HG02852 (cell line): ENCODE measurements around the gene GPR137.
"Not testable (repeated sequence)": the region's sequence is repeated elsewhere in the genome, so short reads cannot be mapped to it uniquely, and the experiment has no call there.

Experiments used
- ATAC-seq: cut with Tn5 transposase; IDR thresholded peaks from one replicate; pipeline ENCODE4 v1.9.1; 2021; ENCODE audit warnings: mild to moderate bottlenecking, moderate library complexity; ENCODE audit not compliant: unreplicated experiment

Gene GPR137

DNA sequence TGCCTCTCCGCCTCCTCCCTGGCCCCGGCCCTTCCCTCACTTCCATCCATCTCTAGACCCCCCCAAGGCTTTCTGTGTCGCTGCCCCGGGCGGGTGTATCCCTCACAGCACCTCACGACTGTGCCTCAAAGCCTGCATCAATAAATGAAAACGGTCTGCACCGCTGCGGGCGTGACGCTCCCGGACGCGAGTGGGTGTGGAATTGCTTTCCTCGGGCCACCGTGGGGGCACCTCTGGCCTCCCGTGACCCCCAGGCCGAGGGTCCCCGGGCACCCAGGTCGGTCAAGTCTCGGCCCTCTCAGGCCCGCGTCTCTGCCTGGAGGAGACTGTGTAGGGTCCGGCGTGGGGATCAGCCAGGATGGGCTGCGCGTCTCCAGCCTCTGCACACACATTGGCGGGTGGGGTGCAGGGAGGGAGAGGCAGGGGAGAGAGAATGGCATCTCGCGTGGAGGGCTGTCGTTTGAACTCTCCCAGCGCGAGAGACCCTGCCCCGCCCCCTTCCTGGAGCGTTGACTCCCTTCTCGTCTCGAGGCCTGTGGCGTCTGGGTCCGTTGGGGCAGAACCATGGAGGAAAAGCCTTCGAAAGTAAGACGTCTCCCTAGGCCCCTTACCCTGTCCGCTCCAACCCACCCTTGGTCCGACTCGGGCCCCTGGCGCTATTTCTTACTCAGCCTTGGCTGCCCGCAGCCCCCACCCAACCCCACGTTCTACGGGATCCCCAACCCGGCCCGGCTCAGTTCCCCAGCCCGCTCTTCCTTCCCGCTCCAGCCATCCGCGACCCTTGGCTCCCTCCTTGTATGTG lies 14.4 kb downstream of the GPR137 start, which contains the start of gene CATSPERZ:
CATSPERZ (plus strand) TSS at position 512 of the 802 bp plus-strand sequence; CDS start at position 565, 53 bp downstream.
- ATAC-seq = no peak

DNA sequence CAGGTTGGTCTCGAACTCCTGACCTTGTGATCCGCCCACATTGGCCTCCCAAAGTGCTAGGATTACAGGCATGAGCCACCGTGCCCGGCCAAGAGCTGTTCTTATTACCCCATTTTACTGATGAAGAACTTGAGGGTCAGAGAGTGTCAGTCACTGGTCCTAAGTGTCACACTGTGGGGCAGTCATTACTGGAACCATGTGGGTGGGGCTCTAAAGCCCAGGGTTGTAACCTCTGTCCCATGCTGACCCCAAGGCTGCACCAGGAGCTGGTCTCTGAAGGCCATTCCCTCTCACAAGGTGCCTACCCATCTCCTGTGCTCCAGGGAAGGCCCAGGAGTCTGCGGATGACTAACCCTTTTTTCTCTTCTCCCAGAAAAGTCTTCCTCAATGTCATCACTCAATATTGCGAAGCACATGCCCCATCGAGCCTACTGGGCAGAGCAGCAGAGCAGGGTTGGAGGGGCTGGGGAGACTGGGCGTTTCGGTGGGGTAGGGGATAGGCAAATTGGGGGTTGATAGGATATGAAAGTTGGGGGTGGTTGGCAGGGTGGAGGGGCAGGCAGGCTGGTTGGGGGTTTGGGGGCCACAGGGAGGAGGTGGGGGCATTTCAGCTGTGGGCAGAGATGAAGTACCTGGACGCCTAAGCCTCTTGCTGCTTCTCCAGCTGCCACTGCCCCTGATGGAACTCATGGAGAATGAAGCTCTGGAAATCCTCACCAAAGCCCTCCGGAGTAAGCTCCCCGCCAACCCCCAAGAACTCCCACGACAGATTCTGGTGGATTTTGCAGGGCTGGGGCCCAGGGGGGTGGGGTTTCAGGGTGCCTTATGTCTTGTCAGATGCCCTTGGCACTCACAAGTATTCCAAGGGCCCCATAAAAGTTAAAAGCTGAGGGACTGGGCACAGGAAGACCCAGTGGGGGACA lies 17.7 kb downstream of the GPR137 start:
- no peak for ATAC-seq

DNA sequence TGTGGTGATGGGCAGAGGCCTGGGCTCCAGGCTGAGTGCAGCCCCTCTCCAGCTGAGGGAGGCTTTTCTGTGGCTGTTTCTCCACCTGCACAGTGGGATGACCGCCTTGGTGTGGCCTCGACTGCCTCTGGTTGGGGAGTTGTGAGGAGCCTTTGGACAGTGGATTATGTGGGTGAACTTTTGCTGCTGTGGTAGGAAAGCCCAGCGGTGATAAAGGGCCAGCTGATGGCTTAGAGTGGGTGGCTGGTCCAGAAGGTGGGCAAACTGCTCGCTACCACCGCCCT lies 18.3 kb downstream of the GPR137 start:
- no peak for ATAC-seq

DNA sequence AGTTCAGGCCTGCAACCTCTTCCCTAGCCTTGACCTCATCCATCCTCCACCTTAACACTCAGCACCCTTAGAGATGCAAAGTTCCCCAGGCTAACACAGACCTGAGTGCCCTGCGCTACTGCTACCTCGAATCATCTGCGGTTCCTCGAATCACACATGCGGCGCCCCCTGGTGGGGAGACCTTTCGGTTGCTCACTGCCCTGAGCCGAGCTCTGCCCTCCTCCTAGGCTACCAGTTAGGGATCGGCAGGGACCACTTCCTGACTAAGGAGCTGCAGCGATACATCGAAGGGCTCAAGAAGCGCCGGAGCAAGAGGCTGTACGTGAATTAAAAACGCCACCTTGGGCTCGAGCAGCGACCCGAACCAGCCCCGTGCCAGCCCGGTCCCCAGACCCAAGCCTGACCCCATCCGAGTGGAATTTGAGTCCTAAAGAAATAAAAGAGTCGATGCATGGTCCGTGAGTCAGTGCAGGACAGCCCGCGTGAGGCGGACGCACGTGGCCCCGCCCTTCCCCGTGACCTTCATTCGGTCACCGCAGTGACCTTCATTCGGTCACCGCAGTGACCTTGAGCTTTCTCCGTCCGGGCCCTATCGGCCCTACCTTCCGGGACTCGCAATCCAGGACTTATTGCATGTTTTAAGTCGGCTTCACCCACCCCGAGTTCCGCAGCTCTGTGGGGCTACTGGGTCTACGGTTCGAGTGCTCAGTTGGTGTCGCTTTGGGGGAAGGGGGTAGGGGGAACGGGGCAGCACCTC lies 18.8 kb downstream of the GPR137 start:
- ATAC-seq = peak; percentile 35

DNA sequence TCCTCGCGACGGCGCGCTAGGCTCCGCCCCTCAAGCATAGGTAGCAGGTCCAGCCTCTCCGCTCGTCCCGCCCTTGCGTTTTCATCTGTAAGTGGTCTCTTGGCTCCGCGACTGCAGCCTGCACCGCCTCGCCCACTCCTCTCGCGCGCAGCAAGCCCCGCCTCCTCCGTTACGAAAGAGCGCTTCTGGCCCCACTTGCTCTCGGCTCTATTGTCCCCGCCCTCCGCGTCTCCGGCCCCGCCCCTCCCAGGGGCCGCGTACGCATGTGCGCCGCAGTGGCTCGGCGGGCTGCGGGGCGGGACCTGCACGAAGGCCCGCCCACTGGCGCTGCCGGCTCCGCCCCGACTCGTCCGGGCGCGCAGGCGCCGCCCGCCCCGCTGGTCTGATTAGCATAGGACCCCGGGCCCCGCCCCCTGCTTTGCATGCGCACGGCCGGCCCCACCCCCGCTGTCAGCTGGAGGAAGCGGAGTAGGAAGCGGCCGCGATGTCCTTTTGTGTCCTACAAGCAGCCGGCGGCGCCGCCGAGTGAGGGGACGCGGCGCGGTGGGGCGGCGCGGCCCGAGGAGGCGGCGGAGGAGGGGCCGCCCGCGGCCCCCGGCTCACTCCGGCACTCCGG lies 19.5 kb downstream of the GPR137 start, which contains the start of gene ESRRA:
ESRRA (plus strand) TSS at position 450 of the 616 bp plus-strand sequence. CDS start 1,656 bp downstream, outside the sequence.
- ATAC-seq = peak; percentile 54

DNA sequence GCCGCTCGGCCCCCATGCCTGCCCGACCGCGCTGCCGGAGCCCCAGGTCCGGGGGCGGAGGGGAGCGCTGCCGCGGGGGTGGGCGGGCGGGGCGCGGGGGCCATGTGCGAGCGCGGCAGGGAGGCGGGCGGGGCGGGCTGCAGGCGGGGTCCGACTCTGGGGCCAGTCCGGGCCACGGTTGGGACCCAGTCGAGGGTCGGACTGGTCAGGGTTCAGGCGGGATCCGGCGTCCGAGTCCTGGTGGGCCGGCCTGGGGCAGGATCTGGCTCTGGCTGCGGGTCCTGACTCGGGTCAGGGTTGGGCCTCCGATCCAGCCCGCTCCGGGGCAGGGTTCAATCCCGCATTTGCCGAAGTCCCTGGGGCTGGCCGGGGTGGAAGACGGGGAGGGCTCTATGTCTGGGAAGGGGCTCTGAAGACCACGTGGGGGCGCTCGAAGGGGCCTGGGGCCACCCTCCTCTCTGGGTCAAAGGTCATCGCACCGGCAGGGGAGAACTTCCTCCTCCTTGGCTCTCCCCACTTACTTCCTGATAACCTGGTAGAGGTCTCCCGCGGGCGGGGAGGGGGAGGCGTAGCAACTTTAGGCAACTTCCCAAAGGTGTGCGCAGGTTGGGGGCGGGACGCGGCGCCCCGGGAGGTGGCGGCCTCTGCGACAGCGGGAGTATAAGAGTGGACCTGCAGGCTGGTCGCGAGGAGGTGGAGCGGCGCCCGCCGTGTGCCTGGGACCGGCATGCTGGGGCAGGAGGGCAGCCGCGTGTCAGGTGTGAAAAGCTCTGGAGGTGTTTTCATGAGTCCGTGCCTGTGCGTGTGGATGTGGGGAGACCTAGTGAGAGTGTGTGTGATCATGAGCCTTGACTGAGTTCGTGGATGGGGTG lies 20.3 kb downstream of the GPR137 start:
- ATAC-seq = peak; percentile 26

DNA sequence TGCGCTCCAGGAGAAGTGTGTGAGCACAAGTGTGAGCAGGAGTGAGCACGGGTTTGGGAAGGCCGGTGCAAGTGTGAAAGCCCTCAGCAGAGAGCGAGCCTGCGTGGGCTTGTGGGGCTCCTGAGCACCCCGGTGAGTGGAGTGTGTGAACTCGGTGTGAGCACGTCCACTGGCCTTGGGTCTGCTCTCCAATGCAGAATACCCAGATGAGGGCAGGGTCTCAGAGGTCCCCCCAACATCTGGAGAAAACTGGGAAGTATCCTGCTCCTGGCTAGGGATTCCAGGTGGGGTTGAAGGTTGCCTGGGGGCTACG lies 20.9 kb downstream of the GPR137 start:
- ATAC-seq = no peak

DNA sequence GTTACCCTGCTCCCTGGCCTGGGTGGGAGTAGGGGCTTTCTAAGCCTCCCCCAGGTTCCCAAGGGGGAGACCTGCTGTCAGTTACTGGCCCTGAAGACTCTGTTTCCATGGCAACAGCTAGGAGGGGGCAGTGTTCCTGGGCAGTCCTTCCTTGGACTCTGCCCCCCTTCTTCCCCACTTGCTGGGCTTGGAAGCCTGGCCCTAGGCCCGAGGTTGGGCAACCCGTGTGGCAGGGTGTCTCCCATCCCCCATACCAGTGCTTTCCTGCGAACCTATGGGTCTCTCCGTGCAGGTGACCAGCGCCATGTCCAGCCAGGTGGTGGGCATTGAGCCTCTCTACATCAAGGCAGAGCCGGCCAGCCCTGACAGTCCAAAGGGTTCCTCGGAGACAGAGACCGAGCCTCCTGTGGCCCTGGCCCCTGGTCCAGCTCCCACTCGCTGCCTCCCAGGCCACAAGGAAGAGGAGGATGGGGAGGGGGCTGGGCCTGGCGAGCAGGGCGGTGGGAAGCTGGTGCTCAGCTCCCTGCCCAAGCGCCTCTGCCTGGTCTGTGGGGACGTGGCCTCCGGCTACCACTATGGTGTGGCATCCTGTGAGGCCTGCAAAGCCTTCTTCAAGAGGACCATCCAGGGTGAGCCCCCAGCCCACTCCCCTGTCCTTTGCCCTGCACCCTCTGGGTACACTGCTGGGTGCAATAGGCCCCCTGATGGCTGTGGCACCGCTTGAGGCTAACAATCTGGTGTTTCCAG lies 21.4 kb downstream of the GPR137 start:
- no peak for ATAC-seq

DNA sequence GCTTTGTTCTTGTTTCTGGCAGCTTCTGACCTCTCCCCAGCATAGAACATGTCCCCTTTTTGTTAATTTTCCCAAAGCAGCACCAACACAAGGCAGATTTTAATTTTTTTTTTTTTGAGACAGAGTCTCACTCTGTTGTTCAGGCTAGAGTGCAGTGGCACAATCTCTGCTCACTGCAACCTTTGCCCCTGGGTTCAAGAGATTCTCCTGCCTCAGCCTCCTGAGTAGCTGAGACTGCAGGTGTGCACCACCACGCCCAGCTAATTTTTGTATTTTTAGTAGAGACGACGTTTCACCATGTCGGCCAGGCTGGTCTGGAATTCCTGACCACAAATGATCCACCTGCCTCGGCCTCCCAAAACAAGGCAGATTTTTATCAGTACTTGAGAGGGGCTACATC lies 22.1 kb downstream of the GPR137 start:
- not testable (repeated sequence) for ATAC-seq

DNA sequence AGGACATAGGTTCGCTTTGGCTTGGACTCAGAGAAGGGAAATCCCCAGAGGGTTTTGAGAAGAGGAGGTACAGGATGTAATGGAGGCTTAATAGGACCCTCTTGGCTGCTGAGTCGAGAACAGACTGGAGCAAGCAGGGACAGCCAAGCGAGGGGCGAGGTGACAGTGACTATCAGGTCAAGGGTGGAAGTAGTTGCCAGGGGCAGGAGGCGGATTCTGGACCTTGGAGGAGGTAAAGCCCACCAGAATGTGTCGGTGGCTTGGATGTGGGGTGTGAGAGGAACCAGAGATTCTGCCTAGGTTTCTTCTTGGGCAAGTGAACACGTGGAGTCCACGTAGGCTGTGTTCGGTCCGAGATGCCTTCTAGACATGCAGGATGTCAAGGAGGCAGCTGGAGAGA lies 27.3 kb downstream of the GPR137 start:
- no peak for ATAC-seq

DNA sequence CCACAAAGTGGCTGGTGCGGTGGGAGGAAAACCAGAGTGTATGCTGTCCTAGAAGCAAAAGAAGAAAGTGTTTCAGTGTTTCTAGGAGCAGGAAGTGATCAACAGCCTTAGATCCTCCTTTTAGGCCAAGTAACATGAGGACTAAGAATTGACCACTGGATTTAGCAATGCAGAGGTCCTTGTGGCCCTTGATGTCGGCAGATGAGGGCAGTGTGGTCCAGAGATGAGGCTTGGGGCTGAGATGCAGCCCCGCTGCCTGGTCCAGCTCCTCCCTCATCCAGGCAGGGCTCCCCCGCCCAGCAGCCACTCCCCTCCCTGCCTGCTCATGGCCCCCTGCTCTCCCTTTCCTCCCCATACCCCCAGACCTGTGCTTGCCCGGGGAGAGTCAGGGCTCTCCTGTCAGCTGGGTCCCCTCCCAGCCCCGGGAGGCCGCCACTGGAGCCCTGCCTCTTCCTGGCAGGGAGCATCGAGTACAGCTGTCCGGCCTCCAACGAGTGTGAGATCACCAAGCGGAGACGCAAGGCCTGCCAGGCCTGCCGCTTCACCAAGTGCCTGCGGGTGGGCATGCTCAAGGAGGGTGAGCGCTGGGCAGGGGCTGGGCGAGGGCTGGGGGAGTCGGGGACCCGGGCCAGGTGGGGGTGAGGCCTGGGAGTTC lies 28.0 kb downstream of the GPR137 start:
- no peak for ATAC-seq

DNA sequence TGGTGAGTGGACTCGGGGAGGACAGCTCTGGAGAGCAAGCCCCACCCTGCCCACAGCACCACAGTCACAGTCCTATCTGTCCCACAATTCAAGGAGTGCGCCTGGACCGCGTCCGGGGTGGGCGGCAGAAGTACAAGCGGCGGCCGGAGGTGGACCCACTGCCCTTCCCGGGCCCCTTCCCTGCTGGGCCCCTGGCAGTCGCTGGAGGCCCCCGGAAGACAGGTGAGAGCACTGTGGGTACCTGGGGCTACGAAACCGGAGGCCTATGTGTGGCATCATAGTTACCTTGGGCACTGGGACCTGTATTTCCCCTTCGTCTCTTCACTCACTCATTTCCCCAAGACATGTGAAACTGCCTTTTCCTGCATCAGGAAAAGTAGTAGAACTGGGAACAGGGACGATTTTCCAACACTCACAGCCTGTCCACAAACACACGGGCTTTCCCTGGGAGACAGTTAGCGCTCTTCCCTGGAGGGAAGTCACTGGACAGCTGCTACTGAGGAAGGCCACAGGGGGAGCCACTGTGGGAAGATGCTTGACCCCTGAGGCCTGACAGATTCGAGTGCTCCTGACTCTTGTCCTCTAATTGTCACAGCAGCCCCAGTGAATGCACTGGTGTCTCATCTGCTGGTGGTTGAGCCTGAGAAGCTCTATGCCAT lies 28.6 kb downstream of the GPR137 start:
- ATAC-seq = no peak

DNA sequence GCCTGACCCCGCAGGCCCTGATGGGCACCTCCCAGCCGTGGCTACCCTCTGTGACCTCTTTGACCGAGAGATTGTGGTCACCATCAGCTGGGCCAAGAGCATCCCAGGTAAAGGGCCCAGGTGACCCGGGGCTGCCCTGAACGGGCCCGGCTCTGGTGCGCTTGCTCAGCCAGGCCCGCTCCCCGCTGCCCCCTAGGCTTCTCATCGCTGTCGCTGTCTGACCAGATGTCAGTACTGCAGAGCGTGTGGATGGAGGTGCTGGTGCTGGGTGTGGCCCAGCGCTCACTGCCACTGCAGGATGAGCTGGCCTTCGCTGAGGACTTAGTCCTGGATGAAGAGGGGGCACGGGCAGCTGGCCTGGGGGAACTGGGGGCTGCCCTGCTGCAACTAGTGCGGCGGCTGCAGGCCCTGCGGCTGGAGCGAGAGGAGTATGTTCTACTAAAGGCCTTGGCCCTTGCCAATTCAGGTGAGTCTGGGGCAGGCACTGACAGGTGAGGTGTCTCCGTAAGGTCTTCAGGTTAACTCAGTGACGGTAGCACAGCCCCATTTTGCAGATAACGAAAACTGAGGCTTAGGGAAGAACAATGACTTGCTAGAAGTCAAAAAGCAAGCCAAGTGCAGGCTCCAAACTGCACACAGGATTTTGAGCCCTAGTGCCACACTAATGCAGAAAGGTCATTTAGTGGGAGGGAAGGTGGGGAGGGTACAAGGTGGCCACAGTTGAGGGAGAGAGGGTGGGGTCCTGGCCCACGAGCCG lies 29.3 kb downstream of the GPR137 start:
- no peak for ATAC-seq

DNA sequence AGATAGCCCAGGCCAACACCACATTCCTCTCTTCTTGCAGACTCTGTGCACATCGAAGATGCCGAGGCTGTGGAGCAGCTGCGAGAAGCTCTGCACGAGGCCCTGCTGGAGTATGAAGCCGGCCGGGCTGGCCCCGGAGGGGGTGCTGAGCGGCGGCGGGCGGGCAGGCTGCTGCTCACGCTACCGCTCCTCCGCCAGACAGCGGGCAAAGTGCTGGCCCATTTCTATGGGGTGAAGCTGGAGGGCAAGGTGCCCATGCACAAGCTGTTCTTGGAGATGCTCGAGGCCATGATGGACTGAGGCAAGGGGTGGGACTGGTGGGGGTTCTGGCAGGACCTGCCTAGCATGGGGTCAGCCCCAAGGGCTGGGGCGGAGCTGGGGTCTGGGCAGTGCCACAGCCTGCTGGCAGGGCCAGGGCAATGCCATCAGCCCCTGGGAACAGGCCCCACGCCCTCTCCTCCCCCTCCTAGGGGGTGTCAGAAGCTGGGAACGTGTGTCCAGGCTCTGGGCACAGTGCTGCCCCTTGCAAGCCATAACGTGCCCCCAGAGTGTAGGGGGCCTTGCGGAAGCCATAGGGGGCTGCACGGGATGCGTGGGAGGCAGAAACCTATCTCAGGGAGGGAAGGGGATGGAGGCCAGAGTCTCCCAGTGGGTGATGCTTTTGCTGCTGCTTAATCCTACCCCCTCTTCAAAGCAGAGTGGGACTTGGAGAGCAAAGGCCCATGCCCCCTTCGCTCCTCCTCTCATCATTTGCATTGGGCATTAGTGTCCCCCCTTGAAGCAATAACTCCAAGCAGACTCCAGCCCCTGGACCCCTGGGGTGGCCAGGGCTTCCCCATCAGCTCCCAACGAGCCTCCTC lies 30.2 kb downstream of the GPR137 start:
- not testable (repeated sequence) for ATAC-seq

DNA sequence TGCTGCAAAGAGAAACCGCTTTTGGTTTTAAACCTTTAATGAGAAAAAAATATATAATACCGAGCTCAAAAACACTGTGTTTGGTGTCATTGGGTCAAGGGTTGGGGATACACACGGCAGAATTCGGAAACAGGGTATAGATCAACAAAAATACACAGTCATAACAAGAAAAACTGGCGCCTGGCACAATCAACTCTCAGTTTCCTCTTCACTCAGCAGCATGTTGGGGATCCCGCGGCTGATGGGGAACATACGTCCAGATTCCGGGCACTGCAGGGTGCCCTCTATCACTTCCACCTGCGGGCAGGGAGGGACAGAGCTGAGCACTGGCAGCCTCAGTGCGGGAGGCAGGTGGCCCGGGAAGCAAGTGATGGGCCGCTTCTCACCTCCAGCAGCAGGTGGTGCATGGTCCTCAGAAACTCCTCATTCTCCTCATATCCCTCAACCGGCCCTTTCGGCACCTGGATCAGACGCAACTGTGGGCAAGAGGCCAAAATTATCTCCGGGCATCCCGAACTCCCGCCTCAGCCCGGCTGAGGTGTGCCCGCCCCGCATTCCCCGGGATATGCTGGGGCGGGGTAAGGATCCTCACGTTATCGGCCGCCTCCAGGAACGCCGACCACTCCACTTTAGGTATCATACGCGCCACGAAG lies 31.1 kb downstream of the GPR137 start:
- no peak for ATAC-seq
